GM18517 (cell line): ENCODE results near the gene LRRTM2.
"Not testable (repeated sequence)": the region's sequence is repeated elsewhere in the genome, so short reads cannot be mapped to it uniquely, and the experiment has no call there.

Source experiments
- ATAC-seq: cut with Tn5 transposase; IDR thresholded peaks from one replicate; pipeline ENCODE4 v1.9.1; 2021; ENCODE audit warnings: mild to moderate bottlenecking, moderate library complexity; ENCODE audit not compliant: unreplicated experiment

The LRRTM2 gene, protein sequence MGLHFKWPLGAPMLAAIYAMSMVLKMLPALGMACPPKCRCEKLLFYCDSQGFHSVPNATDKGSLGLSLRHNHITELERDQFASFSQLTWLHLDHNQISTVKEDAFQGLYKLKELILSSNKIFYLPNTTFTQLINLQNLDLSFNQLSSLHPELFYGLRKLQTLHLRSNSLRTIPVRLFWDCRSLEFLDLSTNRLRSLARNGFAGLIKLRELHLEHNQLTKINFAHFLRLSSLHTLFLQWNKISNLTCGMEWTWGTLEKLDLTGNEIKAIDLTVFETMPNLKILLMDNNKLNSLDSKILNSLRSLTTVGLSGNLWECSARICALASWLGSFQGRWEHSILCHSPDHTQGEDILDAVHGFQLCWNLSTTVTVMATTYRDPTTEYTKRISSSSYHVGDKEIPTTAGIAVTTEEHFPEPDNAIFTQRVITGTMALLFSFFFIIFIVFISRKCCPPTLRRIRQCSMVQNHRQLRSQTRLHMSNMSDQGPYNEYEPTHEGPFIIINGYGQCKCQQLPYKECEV

DNA sequence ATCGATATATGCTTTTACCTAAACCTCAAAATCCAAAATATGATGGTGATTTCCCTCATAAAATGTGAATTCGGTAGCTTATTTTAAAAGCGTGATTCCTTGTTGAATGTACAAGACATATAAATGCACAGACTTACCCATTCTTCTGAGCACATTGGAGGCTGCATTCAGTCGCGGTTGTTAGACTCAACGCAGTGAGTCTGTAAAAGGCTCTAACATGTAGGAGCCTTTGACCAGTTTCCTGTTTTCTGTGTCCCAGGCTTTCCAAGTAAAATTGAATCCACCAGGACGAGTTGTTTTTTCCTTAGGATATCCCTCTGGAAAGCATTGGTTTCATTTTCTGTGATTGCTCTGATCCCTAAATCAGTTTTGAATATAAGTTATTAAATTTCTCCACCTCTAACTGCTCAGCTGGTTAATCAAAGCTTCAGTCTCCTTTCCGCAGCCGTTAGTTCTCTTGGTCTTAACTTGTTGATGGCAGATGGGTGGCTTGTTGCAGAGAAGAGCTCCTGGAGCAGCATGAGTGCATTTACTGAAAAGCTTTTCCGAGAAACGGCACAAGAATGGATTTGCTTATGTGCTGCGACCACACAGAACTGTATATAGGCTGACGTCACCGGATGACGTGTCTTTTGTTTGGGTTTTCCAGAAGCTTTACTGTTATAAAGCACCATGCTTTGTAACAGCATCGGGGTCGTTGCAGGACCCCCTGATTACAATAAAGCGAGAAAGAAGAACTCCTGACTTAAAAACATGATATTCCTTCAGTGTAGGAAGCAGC lies at the start of gene LRRTM2:
LRRTM2 (minus strand) TSS at position 565 of the 781 bp plus-strand sequence; CDS start at position 141, 424 bp downstream.
- no peak for ATAC-seq

DNA sequence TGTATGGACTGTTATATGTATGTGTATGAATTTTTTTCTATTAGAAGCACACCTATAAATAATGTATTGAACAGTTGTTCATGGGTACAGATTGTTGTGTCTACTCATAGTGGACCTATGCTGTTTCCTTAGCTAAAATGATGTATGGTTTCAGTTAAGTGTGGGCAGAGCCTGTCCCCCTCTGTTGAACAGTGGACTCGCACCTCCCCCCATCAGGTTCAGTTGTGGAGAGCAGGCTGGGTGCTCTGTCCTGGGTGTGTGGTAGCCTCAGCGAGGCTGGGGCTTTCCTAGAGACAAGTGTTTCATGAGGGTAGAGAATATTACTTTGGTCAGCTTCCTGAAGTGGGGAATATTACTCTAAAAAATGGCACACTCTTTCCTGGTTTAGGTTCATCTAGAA lies 47.4 kb upstream of the LRRTM2 start:
- ATAC-seq = no peak

DNA sequence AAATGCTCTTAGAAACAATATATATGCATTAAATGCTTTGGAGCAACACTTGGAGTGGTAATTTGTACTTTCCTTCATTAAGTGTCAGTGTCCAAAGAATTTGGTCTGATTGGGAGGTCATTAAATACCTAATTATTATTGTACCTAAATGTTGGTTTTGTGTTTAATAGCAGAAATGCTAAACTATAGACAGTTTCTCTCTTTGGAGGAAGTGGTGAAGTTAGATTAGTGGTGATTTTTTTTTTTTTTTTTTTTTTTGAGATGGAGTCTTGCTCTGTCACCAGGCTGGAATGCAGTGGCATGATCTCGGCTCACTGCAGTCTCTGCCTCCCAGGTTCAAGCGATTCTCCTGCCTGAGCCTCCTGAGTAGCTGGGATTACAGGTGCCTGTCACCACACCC lies 46.2 kb upstream of the LRRTM2 start:
- ATAC-seq = not testable (repeated sequence)

DNA sequence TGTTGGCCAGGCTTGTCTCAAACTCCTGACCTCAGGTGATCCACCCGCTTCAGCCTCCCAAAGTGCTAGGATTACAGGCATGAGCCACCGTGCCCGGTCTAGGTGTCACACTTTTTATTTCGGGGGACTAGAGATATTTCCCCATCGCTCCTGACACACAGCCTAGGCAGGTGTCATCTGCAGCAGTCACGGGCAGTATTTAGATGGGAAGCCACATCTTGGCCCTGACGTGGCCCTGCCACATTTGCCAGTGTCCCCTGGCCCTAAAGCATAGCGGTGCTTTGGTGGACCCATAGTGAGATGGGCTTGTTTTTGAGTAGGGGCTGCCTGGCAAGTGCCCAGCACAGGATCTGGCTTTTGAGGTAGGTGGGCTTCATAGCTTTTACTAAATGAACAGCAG lies 45.0 kb upstream of the LRRTM2 start:
- no peak for ATAC-seq

DNA sequence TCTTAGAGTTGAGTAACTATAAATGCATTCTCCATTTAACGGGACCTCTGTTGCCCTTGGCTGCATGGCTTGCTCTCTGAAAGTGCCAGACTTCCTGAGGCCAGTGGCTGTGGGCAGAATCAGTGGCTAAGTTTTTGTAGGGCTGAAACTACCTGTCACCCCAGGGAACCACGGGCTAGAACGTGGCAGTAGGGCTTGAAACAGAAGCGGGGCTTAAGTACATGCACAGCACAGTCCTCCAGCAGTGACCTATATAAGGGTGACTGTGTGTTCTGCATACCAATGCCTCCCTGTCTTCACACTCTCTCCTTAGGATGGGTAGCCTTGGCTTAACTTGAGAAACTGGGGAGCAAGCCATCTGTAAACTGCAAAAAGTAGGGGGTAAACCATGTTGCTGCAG lies 43.6 kb upstream of the LRRTM2 start:
- no peak for ATAC-seq

DNA sequence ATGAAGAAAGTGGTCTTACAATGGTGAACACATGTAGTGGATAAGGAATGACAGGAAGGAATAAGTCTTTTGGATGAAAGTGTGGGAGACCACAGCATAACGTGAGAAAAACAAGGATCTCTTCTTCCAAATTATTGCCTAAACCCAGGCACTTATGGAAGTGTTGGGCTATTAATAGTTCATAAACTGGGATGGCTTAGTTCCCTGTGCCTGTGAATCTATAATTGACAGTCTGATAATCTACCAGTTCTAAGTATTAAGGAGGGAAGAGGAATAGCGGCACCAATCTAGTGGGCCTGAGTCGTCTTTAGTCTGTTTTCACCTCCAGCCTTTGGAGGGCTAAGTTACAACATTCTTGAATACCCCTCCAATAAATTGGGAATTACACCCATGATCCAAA lies 39.2 kb upstream of the LRRTM2 start:
- ATAC-seq = no peak

DNA sequence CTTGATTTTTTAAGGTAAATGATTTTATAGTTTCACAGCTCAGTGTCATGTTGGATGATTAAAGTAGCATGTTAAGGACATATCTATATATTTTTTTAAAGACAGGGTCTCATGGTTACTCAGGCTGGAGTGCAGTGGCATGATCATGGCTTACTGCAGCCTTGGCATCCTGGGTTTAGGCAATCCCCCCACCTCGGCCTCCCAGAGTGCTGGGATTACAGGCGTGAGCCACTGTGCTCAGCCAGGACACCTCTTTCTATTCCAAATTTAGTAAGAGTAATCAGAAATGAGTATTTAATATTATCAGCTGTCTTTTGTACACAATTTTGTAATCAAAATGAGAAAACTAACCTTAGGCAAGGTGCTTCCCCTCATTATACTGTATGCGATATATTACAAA lies 38.6 kb upstream of the LRRTM2 start:
- no peak for ATAC-seq

DNA sequence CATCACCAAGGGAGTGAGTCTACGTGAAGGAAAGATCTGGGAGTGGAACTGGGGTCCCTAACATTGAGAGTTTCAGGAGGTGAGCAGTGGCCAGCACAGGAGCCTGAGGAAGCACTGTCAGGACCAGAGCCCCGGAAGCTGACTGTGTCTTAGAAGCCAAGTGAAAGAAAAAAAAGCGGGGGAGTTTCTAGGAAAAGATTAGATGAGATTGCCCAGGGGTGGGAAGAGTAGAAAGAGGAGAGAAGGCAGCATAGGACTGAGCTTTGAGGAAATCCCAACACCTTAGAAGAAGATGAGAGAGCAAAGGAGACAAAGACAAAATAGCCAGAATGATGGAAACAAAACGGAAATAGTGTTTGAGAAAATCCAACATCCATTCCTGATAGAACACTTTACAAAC lies 37.0 kb upstream of the LRRTM2 start:
- ATAC-seq = no peak

DNA sequence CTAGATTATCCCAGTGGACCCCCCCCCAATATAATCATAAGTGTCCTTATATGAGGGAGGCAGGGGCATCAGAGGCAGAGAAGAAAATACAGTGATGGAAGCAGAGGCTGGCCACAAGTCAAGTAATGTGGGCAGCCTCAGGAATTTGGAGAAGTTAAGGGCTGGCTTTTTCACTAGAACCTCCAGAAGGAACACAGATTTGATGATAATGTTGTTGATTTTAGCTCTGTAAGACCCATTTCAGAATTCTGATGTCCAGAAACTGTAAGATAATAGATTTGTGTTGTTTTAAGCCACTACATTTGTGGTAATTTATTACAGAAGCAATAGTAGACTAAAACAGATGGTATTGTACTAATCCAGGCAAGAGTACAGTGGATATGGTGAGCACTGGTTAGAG lies 36.3 kb upstream of the LRRTM2 start:
- no peak for ATAC-seq

DNA sequence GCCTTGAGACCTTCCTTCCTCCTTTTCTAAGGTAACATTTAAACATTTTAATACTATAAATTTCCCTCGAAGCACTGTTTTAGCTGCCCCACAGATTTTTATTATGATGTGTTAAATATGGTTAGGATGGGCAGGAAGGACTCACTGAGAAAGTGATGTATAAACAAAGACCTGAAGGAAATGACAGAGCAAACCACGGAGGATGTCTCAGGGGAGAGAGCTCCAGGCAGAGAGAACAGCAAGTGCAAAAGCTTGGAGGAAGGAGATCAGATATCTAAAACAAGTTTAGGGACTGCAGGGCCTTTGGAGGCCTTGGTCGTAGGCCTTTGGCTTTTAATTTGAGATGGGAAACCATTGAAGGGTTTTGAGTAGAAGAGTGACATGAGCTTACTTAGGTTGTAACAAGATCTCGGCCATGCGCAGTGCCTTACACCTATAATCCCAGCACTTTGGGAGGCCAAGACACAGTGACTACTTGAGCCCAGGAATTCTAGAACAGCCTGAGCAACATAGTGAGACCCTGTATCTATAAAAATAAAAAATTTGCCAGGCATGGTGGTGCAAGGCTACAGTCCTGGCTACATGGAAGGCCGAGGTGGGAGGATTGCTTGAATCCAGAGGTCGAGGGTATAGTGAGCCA lies 35.5 kb upstream of the LRRTM2 start:
- no peak for ATAC-seq

DNA sequence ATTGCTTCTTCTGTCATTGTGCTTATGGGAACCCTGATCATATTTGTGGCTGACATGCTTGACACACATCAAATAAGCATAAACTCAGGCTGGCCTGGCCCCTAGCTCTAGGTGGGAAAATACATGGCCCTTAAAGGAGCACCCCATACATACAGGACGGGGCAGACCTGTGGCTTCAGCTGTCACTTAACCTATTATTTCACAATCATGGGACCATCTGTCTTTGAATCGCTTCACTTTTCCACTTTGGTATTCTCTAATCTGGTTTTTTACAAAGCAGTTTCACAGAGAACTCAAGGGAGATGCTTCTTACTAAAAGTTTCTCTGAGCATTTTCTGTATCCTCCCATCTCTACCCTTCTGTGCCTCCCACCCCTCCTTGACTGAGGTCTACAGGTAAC lies 34.6 kb upstream of the LRRTM2 start:
- no peak for ATAC-seq

DNA sequence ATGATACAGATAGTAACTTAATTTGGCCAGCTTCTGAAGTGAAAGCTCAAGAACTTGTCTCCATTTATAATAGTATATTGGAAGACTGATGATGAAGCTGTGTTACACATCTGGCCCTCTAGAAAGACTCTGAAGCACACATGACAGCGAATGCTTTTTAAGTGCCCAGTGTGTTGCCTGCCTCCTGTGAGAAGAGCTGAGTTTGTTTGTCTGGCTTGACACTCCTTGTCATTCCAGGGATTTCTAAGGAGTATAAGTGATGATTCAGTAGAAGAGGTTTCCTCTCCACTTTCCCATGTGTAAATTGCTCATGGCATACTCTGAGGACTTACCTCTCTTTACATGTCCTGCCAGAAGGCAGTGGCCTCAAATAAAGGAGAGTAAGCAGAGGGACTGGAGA lies 30.4 kb upstream of the LRRTM2 start:
- ATAC-seq = no peak

DNA sequence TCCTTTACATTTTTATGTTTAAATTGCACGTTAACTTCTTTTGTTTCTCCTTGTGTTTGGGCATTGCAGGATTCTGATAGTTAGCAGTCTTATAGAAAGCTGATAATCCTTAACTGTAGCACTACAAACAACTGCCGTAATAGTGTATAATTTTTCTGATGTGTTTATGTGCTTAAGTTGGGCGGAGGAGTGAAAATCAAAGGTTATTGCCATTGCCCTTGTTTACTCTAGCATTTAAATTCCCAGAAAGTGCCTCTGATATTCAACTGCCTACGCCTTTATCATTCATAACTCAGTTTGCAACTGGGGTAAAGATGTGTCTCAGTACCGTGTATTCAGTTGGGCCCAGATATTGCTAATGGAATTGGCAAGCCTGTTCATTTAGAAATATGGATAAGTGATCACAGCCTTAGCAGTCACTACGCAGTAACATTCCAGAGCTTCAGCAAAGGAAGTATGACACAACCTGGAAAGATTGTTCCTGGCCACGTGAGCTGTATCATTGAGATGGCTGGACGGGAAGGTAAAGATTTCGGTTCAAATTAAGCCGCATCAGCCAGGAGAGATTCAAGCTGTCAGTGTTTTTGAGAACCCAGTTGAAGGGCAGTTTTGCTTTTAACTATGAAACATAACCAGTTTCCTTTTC lies 28.1 kb upstream of the LRRTM2 start:
- ATAC-seq = no peak

DNA sequence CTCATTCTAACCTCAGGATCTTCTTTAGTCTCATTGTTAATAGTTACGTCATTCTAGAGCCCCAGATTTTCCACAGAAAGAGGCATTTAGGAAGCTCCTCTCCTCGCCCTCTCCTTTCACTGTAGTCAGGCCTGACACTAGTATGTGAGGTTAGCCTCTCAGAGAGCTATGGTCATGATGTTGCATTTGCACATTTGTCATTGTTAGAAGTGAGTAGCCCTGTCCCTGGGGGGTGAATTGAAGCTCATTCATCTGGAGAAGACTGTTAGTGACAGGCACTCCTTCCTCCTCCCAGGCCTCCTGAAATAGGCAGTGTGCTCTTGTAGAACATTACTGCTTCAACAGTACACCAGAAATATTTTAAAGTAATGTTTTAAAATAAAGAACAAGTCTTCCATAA lies 26.6 kb upstream of the LRRTM2 start:
- no peak for ATAC-seq

DNA sequence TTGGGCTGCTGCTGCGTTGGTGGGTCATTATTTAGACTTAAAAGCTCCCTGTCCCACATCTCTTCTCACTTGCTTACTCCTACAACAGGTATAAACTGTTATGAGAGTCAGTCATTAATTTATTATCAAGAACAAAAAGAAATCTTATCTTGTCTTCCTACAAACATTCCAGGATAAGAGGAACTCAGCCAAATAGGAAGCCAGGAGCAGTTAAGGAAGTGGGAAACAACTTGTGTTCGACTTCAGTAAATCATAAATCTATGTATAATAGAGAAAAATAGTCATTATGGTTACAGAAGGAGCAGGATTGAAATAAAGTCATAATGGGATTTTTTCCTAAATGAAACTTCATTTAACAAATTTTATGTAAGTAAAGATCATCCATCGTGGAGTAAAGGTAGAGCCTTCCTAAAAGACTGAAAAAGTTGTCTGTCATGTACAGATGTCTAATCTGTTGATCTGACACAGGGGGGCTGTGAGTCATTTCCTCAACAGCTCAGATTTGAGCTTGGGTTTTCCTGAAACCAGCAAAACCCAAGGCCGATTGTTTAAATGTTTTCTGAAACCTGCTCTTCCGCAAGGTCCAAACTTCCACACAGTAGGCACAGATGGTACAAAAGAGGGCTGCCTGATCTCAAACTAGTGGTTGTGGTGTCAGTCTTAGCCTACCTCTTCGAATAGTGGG lies 25.3 kb upstream of the LRRTM2 start:
- ATAC-seq = no peak

DNA sequence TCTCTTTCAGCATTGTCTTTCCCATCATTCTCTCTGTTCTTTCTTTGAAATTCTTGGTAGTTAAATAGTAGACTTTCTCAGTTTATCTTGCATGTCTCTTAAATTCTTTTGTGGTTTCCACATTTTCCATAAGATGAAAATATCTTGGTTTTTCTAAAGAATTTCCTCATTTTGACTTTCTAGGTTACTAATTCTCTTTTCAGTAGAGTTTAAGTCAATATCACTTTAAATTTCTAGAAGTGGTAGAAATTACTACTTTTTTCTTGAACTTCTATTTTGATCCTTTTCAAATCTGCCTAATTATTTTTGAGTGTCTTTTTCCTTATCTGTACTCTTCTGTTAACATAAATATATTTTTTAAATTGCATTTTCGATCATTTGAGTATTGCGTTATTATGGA lies 23.6 kb upstream of the LRRTM2 start:
- no peak for ATAC-seq

DNA sequence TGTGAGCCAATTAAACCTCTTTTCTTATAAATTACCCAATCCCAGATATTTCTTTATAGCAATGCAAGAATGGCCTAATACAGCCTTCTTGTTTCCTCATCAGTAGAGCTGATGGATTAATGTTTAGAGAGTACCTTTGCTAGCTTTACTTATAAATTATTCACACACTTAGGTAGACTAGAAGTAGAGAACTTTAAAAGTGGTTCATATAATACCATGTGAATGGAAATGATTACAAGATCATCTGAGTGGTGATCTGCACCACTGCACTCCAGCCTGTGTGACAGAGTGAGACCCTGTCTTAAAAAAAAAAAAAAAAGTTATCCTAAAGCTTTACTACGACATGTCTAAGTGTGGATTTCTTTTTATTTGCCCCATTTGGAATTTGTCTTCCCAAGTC lies 23.2 kb upstream of the LRRTM2 start:
- ATAC-seq = no peak

DNA sequence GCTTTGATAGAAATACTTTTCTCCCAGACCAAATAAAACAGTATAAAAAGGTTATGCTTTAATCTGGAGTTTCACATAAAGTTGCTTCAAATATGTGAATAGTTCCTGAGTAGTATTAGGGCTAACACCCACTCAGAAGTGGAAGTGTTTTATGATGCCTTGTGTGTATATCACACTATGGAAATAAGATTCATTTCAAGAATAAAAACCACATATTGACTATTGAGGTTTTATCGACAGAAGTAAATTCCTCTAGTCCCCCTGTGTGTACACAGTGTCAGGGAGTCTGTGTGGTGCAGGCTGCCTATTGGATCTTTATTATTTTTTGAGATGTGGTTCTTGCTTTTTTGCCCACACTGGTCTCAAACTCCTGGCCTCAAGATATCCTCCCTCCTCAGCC lies 20.8 kb upstream of the LRRTM2 start:
- ATAC-seq = no peak

DNA sequence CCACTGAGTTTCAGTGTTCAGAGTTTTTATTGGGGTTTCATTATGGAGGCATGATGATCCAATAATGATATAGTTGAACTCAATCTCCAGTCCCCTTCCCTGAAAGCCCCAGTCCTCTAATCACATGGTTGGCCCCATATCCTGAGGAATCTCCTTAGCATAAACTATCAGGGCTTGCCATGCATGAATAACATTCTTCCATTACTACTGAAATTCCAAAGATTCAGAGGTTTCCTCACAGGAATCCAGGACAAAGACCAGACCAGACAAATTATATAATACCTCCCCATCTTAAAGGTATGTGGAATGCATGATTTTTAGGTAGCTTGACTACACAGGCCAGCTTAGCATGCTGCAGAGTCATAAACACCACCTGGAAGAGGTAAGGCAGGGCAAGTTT lies 15.5 kb upstream of the LRRTM2 start:
- no peak for ATAC-seq

DNA sequence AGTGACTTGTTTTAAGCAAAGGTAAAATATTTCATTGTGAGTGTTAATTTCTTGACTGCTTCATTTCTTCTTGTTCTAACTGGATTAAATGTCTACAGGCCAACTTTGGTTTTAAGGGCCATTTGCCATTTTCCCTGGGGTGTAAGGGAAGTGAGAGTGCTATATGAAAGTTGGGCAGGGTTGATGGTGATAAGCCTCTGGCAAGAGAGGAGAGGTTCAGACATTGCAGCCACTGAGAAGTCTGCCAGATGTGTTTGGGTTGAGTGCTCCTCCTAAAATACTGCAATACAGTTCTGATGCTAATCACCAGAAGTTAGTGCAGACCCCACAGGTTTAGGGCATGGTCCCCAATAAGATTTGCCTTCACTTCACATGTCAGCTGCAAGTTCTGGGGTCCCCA lies 14.9 kb upstream of the LRRTM2 start:
- ATAC-seq = no peak

DNA sequence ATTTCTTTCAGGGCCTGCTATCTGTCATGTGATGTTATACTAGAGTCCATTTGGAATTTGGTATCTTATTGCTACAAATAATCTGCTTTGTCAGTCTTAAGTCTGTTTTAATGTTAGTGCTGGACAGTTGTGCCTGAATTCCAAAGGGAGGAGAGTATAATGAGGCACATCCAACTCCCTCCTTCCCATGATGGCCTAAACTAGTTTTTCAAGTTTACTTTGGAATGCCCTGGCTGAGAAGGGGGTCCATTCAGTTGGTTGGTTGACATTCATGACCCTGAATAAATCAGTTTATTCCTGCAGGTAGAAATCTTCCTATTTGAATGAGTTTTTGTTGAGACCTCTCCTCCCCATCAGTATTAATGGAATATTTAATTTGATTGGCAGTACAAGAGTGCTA lies 9.4 kb upstream of the LRRTM2 start:
- no peak for ATAC-seq
